Measurements from ENCODE around the gene IFI30.

GRCh38 chr19:18128044-18128443 is 45.6 kb upstream of the IFI30 start:
- TF ChIP-seq CTCF (IDR thresholded peaks at IDR 0.05) = no peak
- no peak for TF ChIP-seq ZFX (IDR thresholded peaks at IDR 0.05; ENCODE audit: borderline replicate concordance)

All from 22Rv1 (cell line).